IPS-NIHi7 (cell line): ENCODE measurements around the gene MX2.
A peak's percentile ranks its signal among the peaks of the same experiment; 100 is the strongest.
"Not testable (repeated sequence)": the region's sequence is repeated elsewhere in the genome, so short reads cannot be mapped to it uniquely, and the experiment has no call there.

Experiments
- DNase-seq: peaks from one replicate; pipeline ENCODE4 v3.0.0; 2012; ENCODE audit warnings: mixed read lengths; ENCODE audit errors: extremely low spot score

The MX2 gene

GRCh38 chr21:41418393-41418792, 56.6 kb downstream of the MX2 start:
- DNase-seq: no peak

GRCh38 chr21:41418956-41419680, 57.3 kb downstream of the MX2 start:
- DNase-seq: no peak

DNA sequence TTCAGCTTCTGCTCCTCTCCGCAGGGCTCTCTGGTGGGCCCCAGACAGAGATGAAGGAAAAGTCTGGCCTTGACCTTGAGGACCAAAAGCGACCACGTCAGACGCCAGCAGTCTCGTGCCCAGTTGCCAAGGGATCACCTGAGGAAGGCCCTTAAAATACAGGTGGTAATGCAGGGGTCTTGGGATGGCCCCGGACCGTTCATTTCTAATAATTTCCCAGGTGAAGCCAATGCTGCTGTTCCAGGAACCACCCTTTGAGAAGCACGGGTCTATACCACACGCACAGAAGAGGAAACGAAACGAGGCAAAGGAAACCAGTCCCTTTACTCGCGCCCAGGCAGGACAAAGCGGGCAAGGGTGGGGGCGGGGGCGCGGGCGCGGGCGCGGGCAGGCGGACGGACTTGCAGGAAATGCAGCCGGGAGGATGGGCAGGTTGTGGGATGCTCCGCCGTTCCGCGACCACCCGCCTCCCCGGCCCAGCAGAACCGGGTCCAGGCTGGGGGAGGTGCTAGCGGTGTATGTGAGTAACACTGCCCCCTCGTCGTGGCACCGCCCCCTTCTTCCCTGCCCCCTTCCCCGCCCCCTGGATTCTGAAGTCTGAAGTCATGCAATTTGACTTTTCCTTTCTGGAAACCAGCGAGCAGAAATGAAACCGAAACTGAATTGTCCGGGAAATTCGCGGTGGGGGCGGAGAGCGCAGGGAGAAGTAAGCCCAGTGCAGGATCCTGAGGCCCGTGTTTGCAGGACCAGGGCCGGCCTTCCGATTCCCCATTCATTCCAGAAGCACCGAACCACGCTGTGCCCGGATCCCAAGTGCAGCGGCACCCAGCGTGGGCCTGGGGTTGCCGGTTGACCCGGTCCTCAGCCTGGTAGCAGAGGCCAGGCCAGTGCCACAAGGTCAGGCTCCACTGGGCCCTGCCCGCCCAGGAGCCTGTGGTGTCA, 58.4 kb downstream of the MX2 start:
- peak; percentile 79 for DNase-seq

- not testable (repeated sequence) for DNase-seq
These were observed 59.2 kb downstream of the MX2 start for GRCh38 chr21:41420998-41421397.

- no peak for DNase-seq
These were observed 60.9 kb downstream of the MX2 start for GRCh38 chr21:41422546-41423304.

DNA sequence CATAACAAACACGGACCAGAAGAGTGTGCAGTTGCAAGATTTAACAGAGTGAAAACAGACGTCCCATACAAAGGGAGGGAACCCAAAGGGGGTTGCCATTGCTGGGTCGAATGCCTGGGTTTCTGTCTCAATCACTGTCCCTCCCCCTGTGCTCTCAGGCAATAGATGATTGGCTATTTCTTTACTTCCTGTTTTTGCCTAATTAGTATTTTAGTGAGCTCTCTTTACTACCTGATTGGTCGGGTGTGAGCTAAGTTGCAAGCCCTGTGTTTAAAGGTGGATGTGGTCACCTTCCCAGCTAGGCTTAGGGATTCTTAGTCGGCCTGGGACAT, 61.4 kb downstream of the MX2 start:
- not testable (repeated sequence) for DNase-seq

GRCh38 chr21:41425588-41425953, 63.7 kb downstream of the MX2 start:
- no peak for DNase-seq

GRCh38 chr21:41425954-41426675, 64.3 kb downstream of the MX2 start, which contains the start of gene MX1:
Gene MX1, plus strand, starts transcription at chr21:41426239. Its CDS starts 5,832 bp downstream, at chr21:41432071.
- peak; percentile 42 for DNase-seq

DNA sequence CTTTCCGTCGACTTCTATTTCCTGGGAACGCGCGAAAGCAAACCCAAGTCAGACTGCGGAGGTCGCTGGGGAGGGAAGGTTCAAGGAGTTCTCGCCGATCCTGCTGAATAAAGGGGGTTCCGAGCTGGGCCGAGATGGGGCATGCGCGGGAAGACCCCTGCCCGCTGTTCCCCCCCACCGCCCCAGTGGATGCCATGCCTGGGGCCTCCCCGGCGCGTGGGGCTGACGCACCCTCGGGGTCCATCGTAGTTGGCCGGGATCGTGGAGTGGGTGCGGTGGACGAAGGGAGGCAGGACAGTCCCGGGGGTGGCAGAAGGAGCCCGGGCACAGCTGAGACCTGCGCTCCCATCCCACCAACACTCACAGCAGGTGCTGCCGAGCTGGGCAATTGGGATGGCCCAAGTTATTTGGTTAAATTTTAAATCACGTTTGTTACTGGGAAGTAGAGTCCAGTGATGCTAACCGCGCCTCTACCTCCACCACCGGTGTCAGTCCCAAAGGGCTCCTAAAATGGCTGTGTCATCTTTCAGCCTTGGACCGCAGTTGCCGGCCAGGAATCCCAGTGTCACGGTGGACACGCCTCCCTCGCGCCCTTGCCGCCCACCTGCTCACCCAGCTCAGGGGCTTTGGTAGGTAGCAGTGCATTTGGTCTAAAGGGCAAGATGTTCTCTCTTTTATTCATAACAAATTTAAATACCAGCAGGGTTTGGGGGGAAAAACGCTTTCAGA, 65.0 kb downstream of the MX2 start:
- DNase-seq: peak; percentile 39

DNA sequence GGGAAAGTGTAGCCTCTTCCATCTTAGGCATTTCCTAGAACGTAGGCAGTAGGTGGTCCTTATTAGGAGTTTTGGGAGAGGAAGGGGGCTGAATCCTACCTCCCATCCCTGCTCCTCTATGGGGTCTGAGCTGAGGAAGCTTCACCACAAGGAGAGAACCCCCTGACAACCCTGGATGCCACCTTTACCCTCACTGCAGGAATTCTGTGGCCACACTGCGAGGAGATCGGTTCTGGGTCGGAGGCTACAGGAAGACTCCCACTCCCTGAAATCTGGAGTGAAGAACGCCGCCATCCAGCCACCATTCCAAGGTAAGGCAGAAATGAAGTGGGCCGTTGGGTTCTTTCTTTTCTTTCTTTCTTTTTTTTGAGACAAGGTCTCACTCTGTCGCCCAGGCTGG, 65.7 kb downstream of the MX2 start:
- DNase-seq: no peak

DNA sequence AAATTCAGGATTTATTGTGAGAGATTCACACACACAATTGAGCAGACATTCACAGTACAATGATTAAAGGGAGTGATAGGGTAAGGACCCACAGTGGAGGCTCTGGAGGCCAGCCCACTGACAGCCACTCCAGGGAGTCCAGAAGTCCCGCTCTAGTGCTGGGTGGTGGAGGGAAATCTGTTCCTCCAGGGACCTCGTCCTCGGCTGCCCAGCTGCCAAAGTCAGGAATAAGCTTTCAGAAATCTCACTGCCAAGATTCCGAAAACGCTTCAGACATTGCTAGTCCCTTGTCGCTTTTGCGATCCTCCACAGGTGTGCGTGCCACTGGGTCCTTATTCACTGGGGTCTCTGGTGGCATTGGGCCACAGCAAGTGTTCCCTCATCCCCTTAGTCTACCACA, 66.5 kb downstream of the MX2 start:
- DNase-seq: no peak

- no peak for DNase-seq
These were observed 67.0 kb downstream of the MX2 start for GRCh38 chr21:41428847-41429246.

DNA sequence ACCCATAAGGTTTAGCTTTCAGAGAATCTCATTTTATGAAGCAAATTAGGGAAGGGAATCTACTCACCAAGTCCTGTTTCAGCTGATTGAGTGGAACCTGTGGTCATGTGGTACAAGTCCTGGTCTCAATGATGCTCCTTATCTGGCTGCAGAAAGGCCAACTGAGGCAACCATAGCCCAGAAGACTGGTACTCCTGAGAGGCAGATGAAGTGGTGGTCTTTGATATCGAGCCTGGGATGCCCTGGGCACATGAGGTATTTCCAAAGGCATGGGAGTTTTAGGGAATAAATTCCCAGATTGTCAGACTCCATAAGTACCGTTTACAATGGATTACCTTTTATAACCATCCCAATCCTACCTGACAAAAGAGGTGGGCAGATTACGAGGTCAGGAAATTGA, 67.5 kb downstream of the MX2 start:
- no peak for DNase-seq

DNA sequence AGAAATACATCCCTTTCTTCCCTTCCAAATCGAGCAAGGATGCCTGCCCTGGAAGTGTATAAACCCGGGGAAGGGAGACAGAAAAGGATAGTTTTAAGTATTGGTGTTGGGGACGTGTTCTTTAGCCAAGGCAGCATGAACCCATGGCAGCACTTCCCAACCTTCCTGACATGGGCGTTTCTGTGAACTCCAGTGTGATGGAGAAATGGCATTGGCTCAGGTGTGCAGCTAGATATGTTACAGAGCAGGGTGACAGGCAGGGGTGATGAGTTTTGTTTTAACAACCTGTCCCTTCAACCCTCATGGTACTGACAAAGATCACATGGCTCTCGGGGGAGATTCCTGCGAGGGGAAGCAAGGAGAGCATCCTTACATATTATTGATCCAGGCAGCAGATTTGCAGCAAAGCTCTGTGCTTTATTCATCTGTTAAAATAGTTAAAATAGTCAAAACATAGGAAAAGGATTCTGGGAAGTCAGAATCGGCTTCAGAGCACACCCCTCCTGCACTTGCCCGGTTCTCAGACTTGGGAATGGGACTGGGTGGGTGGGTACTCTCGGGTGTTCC, 68.2 kb downstream of the MX2 start:
- no peak for DNase-seq

DNA sequence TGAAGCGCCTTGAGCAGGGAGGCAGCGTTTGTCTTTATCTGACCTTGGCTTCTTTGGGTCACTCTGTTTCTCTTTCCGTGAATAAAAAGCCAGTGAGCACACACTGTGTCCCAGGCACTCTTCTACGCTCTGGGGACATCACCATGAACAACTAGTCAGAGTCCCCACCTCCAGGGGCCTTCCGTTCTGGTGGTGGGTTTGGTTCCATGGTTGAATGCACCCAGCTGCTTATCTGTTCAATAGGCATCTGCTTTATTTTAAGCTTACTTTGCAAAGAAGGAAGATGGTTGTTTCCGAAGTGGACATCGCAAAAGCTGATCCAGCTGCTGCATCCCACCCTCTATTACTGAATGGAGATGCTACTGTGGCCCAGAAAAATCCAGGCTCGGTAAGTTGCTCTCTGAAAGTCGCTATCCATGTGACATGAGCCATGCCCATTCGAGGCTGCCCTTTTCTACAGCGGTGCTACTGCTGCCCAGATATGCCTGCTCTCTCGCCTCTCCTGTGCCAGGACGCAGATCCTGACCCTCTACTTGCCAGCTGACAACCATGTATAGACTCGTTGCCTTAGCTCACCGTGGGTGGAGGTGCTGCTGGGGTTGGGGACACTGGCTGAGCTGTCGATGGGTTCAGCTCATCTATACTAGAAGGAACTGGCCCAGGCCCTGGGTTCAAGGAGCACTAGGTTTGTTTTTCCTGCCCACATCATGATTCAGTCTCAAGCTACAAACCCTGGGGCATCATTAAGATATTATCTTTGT, 70.1 kb downstream of the MX2 start:
- DNase-seq: no peak

DNA sequence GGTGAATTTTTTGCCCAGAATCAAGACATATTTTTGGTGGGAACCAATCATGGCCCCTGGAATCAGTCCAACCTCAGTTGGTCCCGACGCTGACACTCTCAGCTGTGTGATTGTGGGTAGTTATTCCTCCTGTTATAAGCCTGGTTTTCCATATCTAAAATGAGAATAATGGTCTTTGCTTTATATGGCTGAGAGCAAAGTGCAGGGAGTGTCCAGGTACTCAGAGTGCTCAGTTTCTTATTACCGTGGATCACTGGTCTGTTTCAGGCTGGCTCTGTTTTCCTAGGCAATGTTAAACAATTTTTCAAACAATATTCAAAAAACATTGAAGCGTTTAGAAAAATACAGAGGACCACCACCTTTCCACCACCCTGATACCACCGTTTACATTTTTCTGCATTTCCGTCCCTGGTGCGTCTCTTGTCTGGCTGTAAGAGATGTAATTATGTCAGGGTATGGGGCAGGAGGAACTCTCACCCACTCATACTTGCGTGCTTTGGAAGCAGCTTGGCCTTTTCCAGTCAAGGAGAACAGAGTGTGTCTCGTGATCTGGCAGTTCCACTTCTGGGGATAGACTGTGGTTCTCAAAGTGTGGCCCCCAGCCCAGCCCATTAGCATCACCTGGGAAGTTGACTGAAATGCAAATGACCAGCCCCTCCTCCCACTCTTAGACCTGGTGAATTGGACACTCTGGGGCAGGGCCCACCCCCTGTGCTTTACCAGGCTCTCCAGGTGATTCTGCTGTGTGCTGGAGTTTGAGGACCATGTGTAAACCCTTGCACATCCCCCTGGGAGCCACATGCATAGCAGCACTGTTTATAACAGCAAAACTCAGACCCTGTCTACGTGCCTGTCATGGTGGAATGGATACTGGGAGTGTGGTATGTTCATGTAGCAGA, 71.0 kb downstream of the MX2 start:
- no peak for DNase-seq

DNA sequence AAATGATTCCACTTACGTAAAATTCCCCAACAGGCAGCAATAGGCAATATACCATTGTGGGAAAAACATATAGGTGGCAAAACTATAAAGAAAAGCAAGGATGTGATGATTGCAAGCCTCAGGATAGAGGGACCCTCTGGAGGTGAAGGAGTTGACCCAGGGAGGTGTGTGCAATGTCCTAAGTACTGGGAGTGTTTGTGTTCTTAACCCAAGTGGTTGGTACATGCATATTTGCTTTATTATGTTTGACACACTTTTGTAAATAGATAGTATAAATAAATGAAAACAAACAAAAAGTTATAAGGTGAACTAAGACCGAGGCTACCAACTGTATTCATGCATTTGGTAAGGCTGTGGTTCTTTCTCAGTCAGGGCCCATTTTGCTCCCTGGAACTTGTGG, 71.7 kb downstream of the MX2 start:
- DNase-seq: no peak

DNA sequence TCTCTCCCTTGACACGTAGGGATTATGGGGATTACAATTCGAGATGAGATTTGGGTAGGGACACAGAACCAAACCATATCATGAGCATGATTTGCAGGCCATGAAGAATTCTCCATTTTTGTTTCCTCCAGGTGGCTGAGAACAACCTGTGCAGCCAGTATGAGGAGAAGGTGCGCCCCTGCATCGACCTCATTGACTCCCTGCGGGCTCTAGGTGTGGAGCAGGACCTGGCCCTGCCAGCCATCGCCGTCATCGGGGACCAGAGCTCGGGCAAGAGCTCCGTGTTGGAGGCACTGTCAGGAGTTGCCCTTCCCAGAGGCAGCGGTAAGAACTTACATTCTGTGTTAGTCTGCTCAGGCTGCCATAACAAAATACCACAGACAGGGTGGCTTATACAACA, 73.9 kb downstream of the MX2 start:
- no peak for DNase-seq

DNA sequence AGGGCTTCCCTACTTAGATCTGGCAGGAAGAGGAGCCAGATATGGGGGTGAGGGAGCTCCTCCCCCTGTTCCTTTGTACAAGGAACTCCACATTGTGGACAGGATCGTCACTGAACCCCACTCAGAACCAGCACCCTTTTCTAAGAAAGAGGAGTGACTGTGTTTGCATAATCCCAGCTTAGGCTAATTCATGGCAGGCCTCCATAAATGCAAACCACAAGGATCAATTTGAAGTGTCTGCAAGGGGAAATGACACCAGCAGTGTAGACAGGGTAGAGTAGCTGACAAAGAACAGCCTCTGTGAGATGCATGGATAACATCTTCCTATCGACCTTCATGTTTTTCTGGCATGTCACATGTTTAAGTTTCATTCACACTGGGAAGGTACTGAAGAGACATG, 75.9 kb downstream of the MX2 start:
- no peak for DNase-seq
